Measurements from ENCODE around the gene DHX35. TPM values are rescaled to one million over a fixed set of nuclear protein-coding genes. Genes with fewer than 3 reads are reported as not detected.
A peak's percentile ranks its signal among the peaks of the same experiment; 100 is the strongest.

The DHX35 gene
- polyA plus RNA-seq, 10 donors, result 6.1 to 11.7 (median 8.3) TPM

GRCh38 chr20:39016506-39016905 is 54.4 kb downstream of the DHX35 start:
- DNase-seq, result no peak

- no peak for DNase-seq
These were observed 56.9 kb downstream of the DHX35 start for GRCh38 chr20:39019027-39019426.

GRCh38 chr20:39019805-39020325 is 57.7 kb downstream of the DHX35 start:
- DNase-seq, result no peak

- no peak for DNase-seq
These were observed 59.6 kb downstream of the DHX35 start for GRCh38 chr20:39021748-39022147.

GRCh38 chr20:39025883-39026282 is 63.7 kb downstream of the DHX35 start:
- DNase-seq, result no peak

GRCh38 chr20:39029364-39029763 is 67.2 kb downstream of the DHX35 start:
- no peak for DNase-seq

GRCh38 chr20:39032997-39033396 is 70.9 kb downstream of the DHX35 start:
- DNase-seq, result no peak

- no peak for DNase-seq
These were observed 73.9 kb downstream of the DHX35 start for GRCh38 chr20:39036011-39036410.

GRCh38 chr20:39036851-39037250 is 74.7 kb downstream of the DHX35 start:
- DNase-seq, result no peak

GRCh38 chr20:39038047-39038446 is 75.9 kb downstream of the DHX35 start:
- no peak for DNase-seq

GRCh38 chr20:39038495-39038894 is 76.4 kb downstream of the DHX35 start:
- no peak for DNase-seq

GRCh38 chr20:39039261-39039660 is 77.1 kb downstream of the DHX35 start:
- no peak for DNase-seq

GRCh38 chr20:39040116-39040515 is 78.0 kb downstream of the DHX35 start:
- DNase-seq, result no peak

- DNase-seq, result no peak
These were observed 78.9 kb downstream of the DHX35 start for GRCh38 chr20:39041067-39041466.

- peak in 1 of 3 donors; percentile 7 for DNase-seq
These were observed 80.4 kb downstream of the DHX35 start for GRCh38 chr20:39042279-39043150.

- no peak for DNase-seq
These were observed 82.4 kb downstream of the DHX35 start for GRCh38 chr20:39044501-39044900.

- DNase-seq, result no peak
These were observed 83.5 kb downstream of the DHX35 start for GRCh38 chr20:39045676-39046075.

- no peak for DNase-seq
These were observed 85.4 kb downstream of the DHX35 start for GRCh38 chr20:39047417-39047985.

GRCh38 chr20:39048000-39048696 is 86.0 kb downstream of the DHX35 start:
- peak; percentile 49 to 87 (median 74) for DNase-seq

GRCh38 chr20:39049148-39049547 is 87.0 kb downstream of the DHX35 start:
- DNase-seq, result peak in 1 of 3 donors; percentile 8

GRCh38 chr20:39049684-39050554 is 87.8 kb downstream of the DHX35 start:
- peak; percentile 59 to 91 (median 82) for DNase-seq

- DNase-seq, result no peak
These were observed 88.4 kb downstream of the DHX35 start for GRCh38 chr20:39050555-39050902.
